KMS-11 (cell line): ENCODE data around the gene OR2V1.
"Not testable (repeated sequence)": the region's sequence is repeated elsewhere in the genome, so short reads cannot be mapped to it uniquely, and the experiment has no call there.

Experiments used
- H2AFZ ChIP-seq: fragments of 200-600 bp; sonication (generic); 2 replicates; pipeline ENCODE4 v1.6.1; 2016; ENCODE audit warnings: antibody characterized with exemption, mixed run types, low read depth
- H3K27ac ChIP-seq: fragments of 200-600 bp; sonication (generic); 2 replicates; pipeline ENCODE4 v1.6.1; 2016; ENCODE audit warnings: mild to moderate bottlenecking, mixed run types
- H3K27me3 ChIP-seq: fragments of 200-600 bp; sonication (generic); 2 replicates; pipeline ENCODE4 v1.6.1; 2017; ENCODE audit warnings: mild to moderate bottlenecking, low read depth, mixed run types, moderate library complexity; ENCODE audit not compliant: insufficient read depth
- H3K36me3 ChIP-seq: fragments of 200-600 bp; sonication (generic); 2 replicates; pipeline ENCODE4 v1.6.1; 2017; ENCODE audit warnings: mild to moderate bottlenecking, mixed run types; ENCODE audit not compliant: insufficient read depth
- H3K4me1 ChIP-seq: fragments of 200-600 bp; sonication (generic); 2 replicates; pipeline ENCODE4 v1.6.1; 2016; ENCODE audit warnings: mild to moderate bottlenecking, low read depth, mixed run types; ENCODE audit not compliant: poor library complexity, severe bottlenecking
- H3K4me2 ChIP-seq: fragments of 200-600 bp; sonication (generic); 2 replicates; pipeline ENCODE4 v1.7.0; 2016; ENCODE audit warnings: mild to moderate bottlenecking, mixed run types
- H3K4me3 ChIP-seq: fragments of 200-600 bp; sonication (generic); IDR thresholded peaks from 2 replicates; pipeline ENCODE4 v1.6.1; 2017; ENCODE audit warnings: low read depth, low read length, mixed read lengths; ENCODE audit not compliant: insufficient read depth
- H3K79me2 ChIP-seq: fragments of 200-600 bp; sonication (generic); 2 replicates; pipeline ENCODE4 v1.6.1; 2016; ENCODE audit warnings: low read depth, mixed run types; ENCODE audit not compliant: insufficient read depth
- H3K9ac ChIP-seq: fragments of 200-600 bp; sonication (generic); 2 replicates; pipeline ENCODE4 v1.6.1; 2016; ENCODE audit warnings: mild to moderate bottlenecking, mixed run types
- H4K20me1 ChIP-seq: fragments of 200-600 bp; sonication (generic); 2 replicates; pipeline ENCODE4 v1.6.1; 2016; ENCODE audit warnings: mild to moderate bottlenecking, mixed run types; ENCODE audit not compliant: insufficient read depth
- CTCF ChIP-seq: fragments of 200-600 bp; sonication (generic); conservative IDR thresholded peaks from 2 replicates; pipeline ENCODE4 v1.6.1; 2017; ENCODE audit warnings: low read depth, mild to moderate bottlenecking, antibody characterized with exemption, low read length, moderate library complexity, mixed read lengths

OR2V1 gene

DNA sequence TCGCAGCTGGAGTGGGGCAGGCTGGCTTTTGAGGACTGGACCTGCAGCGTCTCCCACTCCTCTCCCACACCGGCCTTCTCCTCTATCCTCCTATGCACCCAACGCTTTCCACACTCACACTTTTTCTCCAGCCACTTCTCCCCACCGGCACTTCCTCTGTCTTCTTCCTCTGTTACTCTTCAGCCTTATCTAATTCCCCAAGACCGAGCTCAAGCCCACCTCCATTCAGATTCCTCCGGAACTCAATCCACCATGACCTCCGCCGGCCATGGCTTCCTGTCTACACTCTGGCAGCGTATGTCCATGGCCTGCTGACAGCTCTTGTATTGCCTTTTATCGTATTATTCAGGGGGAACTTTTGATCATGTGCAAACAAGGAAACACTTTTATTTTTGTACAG lies 545 bp upstream of the OR2V1 start:
- no peak overlapping the region for H2AFZ ChIP-seq
- H3K27me3 ChIP-seq: no peaks in the 10 kb centered on the region
- no peak for TF ChIP-seq CTCF
- H3K9ac ChIP-seq: no peak overlapping the region
- peaks cover 22% of the 10 kb centered on the region for H3K4me1 ChIP-seq
- H3K4me2 ChIP-seq: no peak overlapping the region
- H4K20me1 ChIP-seq: no peaks in the 10 kb centered on the region
- no peaks in the 10 kb centered on the region for H3K79me2 ChIP-seq
- no peak overlapping the region for H3K27ac ChIP-seq
- no peak overlapping the region for H3K4me3 ChIP-seq
- no peaks in the 10 kb centered on the region for H3K36me3 ChIP-seq

- H3K4me2 ChIP-seq, H2AFZ ChIP-seq, H3K79me2 ChIP-seq, H4K20me1 ChIP-seq, H3K36me3 ChIP-seq, H3K4me3 ChIP-seq, H3K9ac ChIP-seq, H3K27me3 ChIP-seq, H3K27ac ChIP-seq: not testable (repeated sequence)
- H3K4me1 ChIP-seq: peaks cover 22% of the 10 kb centered on the region
These were observed 888 bp downstream of the OR2V1 start for GRCh38 chr5:181130081-181130480.

GRCh38 chr5:181129601-181130000 lies 1.4 kb downstream of the OR2V1 start:
- H3K9ac ChIP-seq: no peak overlapping the region
- H3K4me2 ChIP-seq: no peak overlapping the region

DNA sequence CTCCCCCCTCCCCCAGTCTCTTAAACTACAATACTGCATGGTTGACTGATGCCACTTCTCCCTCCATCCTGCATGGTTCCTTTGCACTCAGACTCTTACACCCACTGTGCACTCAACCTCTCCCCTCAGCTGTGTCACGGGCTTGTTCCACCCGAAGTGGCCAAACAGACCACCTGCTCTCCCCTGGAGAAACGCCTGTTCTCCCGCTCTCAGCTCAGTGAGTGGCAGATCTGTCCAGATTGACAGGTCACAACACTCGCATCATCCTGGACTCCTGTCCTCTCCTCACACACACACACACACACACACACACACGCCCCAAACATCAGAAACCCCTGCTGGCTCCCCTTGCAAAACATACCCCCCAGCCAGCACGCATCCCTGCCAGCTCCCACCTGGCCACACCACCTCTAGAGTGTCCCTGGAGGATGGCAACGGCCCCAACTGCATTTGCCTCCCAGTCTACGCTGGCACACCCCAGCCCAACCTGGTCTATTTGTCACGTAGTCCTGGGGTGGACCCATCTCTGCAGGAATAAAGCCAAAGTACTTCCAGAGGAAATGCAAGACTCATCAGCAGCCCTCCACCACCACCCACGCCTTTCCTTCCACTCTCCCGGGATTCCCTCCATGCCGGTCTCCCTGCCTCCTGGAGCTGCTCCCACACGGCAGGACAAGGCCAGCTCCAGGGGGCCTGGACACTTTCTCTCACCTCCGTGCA lies 2.9 kb downstream of the OR2V1 start:
- no peak overlapping the region for H3K4me2 ChIP-seq

More at GRCh38 chr5:181129601-181130000, 1.4 kb downstream of the OR2V1 start:
- Histone ChIP-seq H3K36me3 (no peaks in the 10 kb centered on the region), H3K27ac (no peak overlapping the region), H3K79me2 (no peaks in the 10 kb centered on the region), H4K20me1 (no peaks in the 10 kb centered on the region), H3K4me3 (no peak overlapping the region), H3K4me1 (peaks cover 17% of the 10 kb centered on the region), H2AFZ (no peak overlapping the region), H3K27me3 (no peaks in the 10 kb centered on the region)
- no peak for TF ChIP-seq CTCF

More for the DNA sequence above, 2.9 kb downstream of the OR2V1 start:
- Histone ChIP-seq H2AFZ (no peak overlapping the region), H3K79me2 (no peaks in the 10 kb centered on the region), H3K27me3 (no peaks in the 10 kb centered on the region), H3K4me1 (peaks cover 2% of the 10 kb centered on the region), H4K20me1 (no peaks in the 10 kb centered on the region), H3K27ac (no peak overlapping the region), H3K9ac (no peak overlapping the region), H3K36me3 (no peaks in the 10 kb centered on the region), H3K4me3 (no peak overlapping the region)
- no peak for TF ChIP-seq CTCF
